Caco-2 (cell line): ENCODE measurements around the gene TMEFF2. TPM values are rescaled to one million over a fixed set of nuclear protein-coding genes. Genes with fewer than 3 reads are reported as not detected.
A peak's percentile ranks its signal among the peaks of the same experiment; 100 is the strongest.

ENCODE experiments used
- BruUV-seq: library from RNA; stranded (reverse); fragments of 400-500 nt; replicated peaks from 2 replicates; lab custom pipeline; 2021; lab: Mats Ljungman, UMichigan
- CTCF ChIA-PET: fragments of 300-600 bp; sonication (Branson Sonifier 250); formaldehyde crosslinking; loops from one replicate; lab custom pipeline; 2022; ENCODE audit warnings: antibody characterized with exemption; lab: Charles Lee
- POLR2A ChIA-PET: fragments of 300-600 bp; sonication (Branson Sonifier 250); formaldehyde crosslinking; loops from one replicate; lab custom pipeline; 2022; ENCODE audit warnings: antibody characterized with exemption; lab: Charles Lee
- DNase-seq, 2 experiments: peaks; one replicate each; pipeline versions ENCODE4 v3.0.0 to v3.0.0-alpha.2; 2020 to 2022
- H3K27me3 ChIP-seq: replicated peaks from 2 replicates; pipeline ENCODE4 v1.6.0; 2011; ENCODE audit warnings: low read length; ENCODE audit not compliant: control insufficient read depth, insufficient read depth
- H3K36me3 ChIP-seq: 2 replicates; pipeline ENCODE4 v1.5.1; 2011; ENCODE audit warnings: low read length; ENCODE audit not compliant: control insufficient read depth, insufficient read depth
- H3K4me1 ChIP-seq: fragments of 250-450 bp; sonication (Bioruptor Pico); 2 replicates; pipeline ENCODE4 v1.5.1; 2020; ENCODE audit warnings: mild to moderate bottlenecking
- H3K4me3 ChIP-seq: 2 replicates; pipeline ENCODE4 v1.5.1; 2011; ENCODE audit warnings: low read depth, mild to moderate bottlenecking, control low read depth, low read length
- H3K9me3 ChIP-seq: fragments of 250-450 bp; sonication (Bioruptor Pico); 2 replicates; pipeline ENCODE4 v1.5.1; 2020; ENCODE audit warnings: mild to moderate bottlenecking, moderate library complexity
- H3K27ac Mint-ChIP-seq: one replicate; pipeline ENCODE4 v1.8.0; 2022; ENCODE audit warnings: mixed read lengths; ENCODE audit not compliant: unreplicated experiment
- H3K27me3 Mint-ChIP-seq: one replicate; pipeline ENCODE4 v1.8.0; 2022; ENCODE audit warnings: mixed read lengths; ENCODE audit not compliant: insufficient read depth, unreplicated experiment
- H3K36me3 Mint-ChIP-seq: one replicate; pipeline ENCODE4 v1.8.0; 2022; ENCODE audit warnings: mild to moderate bottlenecking, mixed read lengths; ENCODE audit not compliant: insufficient read depth, unreplicated experiment
- H3K4me1 Mint-ChIP-seq: one replicate; pipeline ENCODE4 v1.8.0; 2022; ENCODE audit warnings: low read depth, mixed read lengths; ENCODE audit not compliant: unreplicated experiment
- H3K4me3 Mint-ChIP-seq: one replicate; pipeline ENCODE4 v1.8.0; 2022; ENCODE audit warnings: mild to moderate bottlenecking, moderate library complexity, mixed read lengths; ENCODE audit not compliant: unreplicated experiment
- H3K9me3 Mint-ChIP-seq: one replicate; pipeline ENCODE4 v1.8.0; 2022; ENCODE audit warnings: mixed read lengths; ENCODE audit not compliant: unreplicated experiment
- CTCF ChIP-seq, 2 experiments: fragments of 200-600 bp in 1 of 2; IDR thresholded peaks; 1 replicate in 1 of 2; 2 replicates in 1 of 2; pipeline versions ENCODE4 v1.5.1 to v1.8.0; 2011 to 2022; ENCODE audit warnings: antibody characterized with exemption in 1 of 2, control low read depth in 1 of 2, inconsistent platforms in 1 of 2, low read depth in 1 of 2, low read length in 1 of 2, mild to moderate bottlenecking in 1 of 2, moderate library complexity in 1 of 2; ENCODE audit not compliant: insufficient read depth in 1 of 2, severe bottlenecking in 1 of 2, unreplicated experiment in 1 of 2
- intact Hi-C: fragments of 100-400 bp; cut with micrococcal nuclease; formaldehyde crosslinking; loops from one replicate; pipeline ENCODE4 v1.10.0; 2022; ENCODE audit not compliant: unreplicated experiment
- total RNA-seq: library from RNA; stranded (reverse); gene quantifications from 2 replicates; pipeline ENCODE4 v1.2.3, GENCODE V29; 2022

TMEFF2 gene
- total RNA-seq, 1 experiment from 2014 or later: not detected

- no peaks in the 10 kb centered on the region for H3K36me3 Mint-ChIP-seq
- POLR2A ChIA-PET: no interaction called here
Measured at GRCh38 chr2:192196421-192197194, 1.9 kb upstream of the TMEFF2 start.

GRCh38 chr2:192195548-192196418, 1.1 kb upstream of the TMEFF2 start:
- H3K27me3 ChIP-seq: no peaks in the 10 kb centered on the region
- no peak for DNase-seq
- no peaks in the 10 kb centered on the region for H3K36me3 ChIP-seq
- peak overlapping the region; percentile 2 for H3K4me3 Mint-ChIP-seq
- BruUV-seq: no TSS peak
- ChIA-PET CTCF (no interaction called here), POLR2A (no interaction called here)
- no peaks in the 10 kb centered on the region for H3K9me3 ChIP-seq
- no peak for TF ChIP-seq CTCF (IDR thresholded peaks at IDR 0.05; ENCODE audit: insufficient read depth in 1 of 2, low read depth in 1 of 2, low read length in 1 of 2, severe bottlenecking in 1 of 2, unreplicated experiment in 1 of 2)
- H3K4me3 ChIP-seq: no peak overlapping the region
- peaks cover 10% of the 10 kb centered on the region for H3K27me3 Mint-ChIP-seq
- H3K36me3 Mint-ChIP-seq: no peaks in the 10 kb centered on the region
- peaks cover 7% of the 10 kb centered on the region for H3K4me1 Mint-ChIP-seq
- intact Hi-C loops: no loop called here
- no peak overlapping the region for H3K27ac Mint-ChIP-seq
- no peaks in the 10 kb centered on the region for H3K4me1 ChIP-seq
- H3K9me3 Mint-ChIP-seq: no peaks in the 10 kb centered on the region

More at GRCh38 chr2:192196421-192197194, 1.9 kb upstream of the TMEFF2 start:
- Histone ChIP-seq H3K4me3 (no peak overlapping the region), H3K4me1 (no peaks in the 10 kb centered on the region), H3K36me3 (no peaks in the 10 kb centered on the region), H3K9me3 (no peaks in the 10 kb centered on the region), H3K27me3 (no peaks in the 10 kb centered on the region)
- Mint-ChIP-seq H3K27ac (no peak overlapping the region), H3K27me3 (peaks cover 10% of the 10 kb centered on the region), H3K4me1 (peaks cover 7% of the 10 kb centered on the region), H3K4me3 (peak overlapping the region; percentile 2), H3K9me3 (no peaks in the 10 kb centered on the region)
- no peak for TF ChIP-seq CTCF (IDR thresholded peaks at IDR 0.05; ENCODE audit: insufficient read depth in 1 of 2, low read depth in 1 of 2, low read length in 1 of 2, severe bottlenecking in 1 of 2, unreplicated experiment in 1 of 2)
- DNase-seq: no peak
- BruUV-seq: no TSS peak
- CTCF ChIA-PET: no interaction called here
- intact Hi-C loops: no loop called here

- no peaks in the 10 kb centered on the region for H3K9me3 ChIP-seq
- no peaks in the 10 kb centered on the region for H3K9me3 Mint-ChIP-seq
- no peak overlapping the region for H3K4me3 Mint-ChIP-seq
- intact Hi-C loops: no loop called here
- DNase-seq: no peak
- H3K4me1 Mint-ChIP-seq: peaks cover 7% of the 10 kb centered on the region
- H3K4me3 ChIP-seq: no peak overlapping the region
- H3K27ac Mint-ChIP-seq: no peak overlapping the region
- no peaks in the 10 kb centered on the region for H3K4me1 ChIP-seq
- H3K27me3 Mint-ChIP-seq: peaks cover 12% of the 10 kb centered on the region
- no TSS peak for BruUV-seq
- H3K36me3 ChIP-seq: no peaks in the 10 kb centered on the region
- H3K27me3 ChIP-seq: no peaks in the 10 kb centered on the region
- H3K36me3 Mint-ChIP-seq: no peaks in the 10 kb centered on the region
- ChIA-PET CTCF (no interaction called here), POLR2A (no interaction called here)
- no peak for TF ChIP-seq CTCF (IDR thresholded peaks at IDR 0.05; ENCODE audit: insufficient read depth in 1 of 2, low read depth in 1 of 2, low read length in 1 of 2, severe bottlenecking in 1 of 2, unreplicated experiment in 1 of 2)
Measured at GRCh38 chr2:192194265-192194865, 368 bp downstream of the TMEFF2 start.
